ENCODE results near the gene AMER3.

Gene AMER3

GRCh38 chr2:130786076-130786475, 30.7 kb downstream of the AMER3 start:
- DNase-seq, result no peak

GRCh38 chr2:130787841-130788240, 32.5 kb downstream of the AMER3 start:
- no peak for DNase-seq

GRCh38 chr2:130790312-130790711, 35.0 kb downstream of the AMER3 start:
- DNase-seq, result no peak

- no peak for DNase-seq
Measured at GRCh38 chr2:130790804-130791616, 35.7 kb downstream of the AMER3 start.

- no peak for DNase-seq
Measured at GRCh38 chr2:130791617-130791939, 36.2 kb downstream of the AMER3 start.

GRCh38 chr2:130795431-130795830, 40.1 kb downstream of the AMER3 start:
- DNase-seq, result no peak

GRCh38 chr2:130796290-130796689, 41.0 kb downstream of the AMER3 start:
- no peak for DNase-seq

- peak; percentile 84 for DNase-seq
Measured at GRCh38 chr2:130797493-130798435, 42.4 kb downstream of the AMER3 start.

- no peak for DNase-seq
Measured at GRCh38 chr2:130798472-130799218, 43.3 kb downstream of the AMER3 start.

GRCh38 chr2:130799295-130799694, 44.0 kb downstream of the AMER3 start:
- DNase-seq, result no peak

- no peak for DNase-seq
Measured at GRCh38 chr2:130805613-130806012, 50.3 kb downstream of the AMER3 start.

GRCh38 chr2:130806370-130806769, 51.0 kb downstream of the AMER3 start:
- no peak for DNase-seq

GRCh38 chr2:130807659-130808385, 52.5 kb downstream of the AMER3 start:
- peak; percentile 13 for DNase-seq

- peak; percentile 4 for DNase-seq
Measured at GRCh38 chr2:130808482-130809268, 53.3 kb downstream of the AMER3 start.

GRCh38 chr2:130810490-130810889, 55.1 kb downstream of the AMER3 start:
- no peak for DNase-seq

- DNase-seq, result no peak
Measured at GRCh38 chr2:130813722-130814121, 58.4 kb downstream of the AMER3 start.

- DNase-seq, result no peak
Measured at GRCh38 chr2:130814931-130815680, 59.8 kb downstream of the AMER3 start.

Measured in hematopoietic multipotent progenitor cell treated with erythropoietin and hydrocortisone succinate and interleukin-3 and kit ligand, for 8 days (in vitro differentiated cells).